Stomach (tissue), 9 donors: ENCODE results near the gene DOCK2. TPM values are rescaled to one million over a fixed set of nuclear protein-coding genes. Genes with fewer than 3 reads are reported as not detected.

Source experiments
- DNase-seq, 2 donors: peaks; one replicate each; pipeline versions ENCODE4 v3.0.0 to v3.0.0-alpha.2; 2013 to 2019
- H3K27ac ChIP-seq, 5 donors: fragments of 200-600 bp in 4 of 5; sonication (generic) in 4 of 5; one replicate each; pipeline ENCODE4 v1.5.1; 2013 to 2019; ENCODE audit warnings: mild to moderate bottlenecking in 1 of 5, moderate library complexity in 1 of 5
- H3K27me3 ChIP-seq, 3 donors: fragments of 200-600 bp; sonication (generic); one replicate each; pipeline ENCODE4 v1.5.1; 2017 to 2019; ENCODE audit warnings: mixed run types in 1 of 3
- H3K36me3 ChIP-seq, 4 donors: fragments of 200-600 bp; sonication (generic); 1 replicate in 3 of 4; 2 replicates in 1 of 4; pipeline ENCODE4 v1.5.1; 2016 to 2019
- H3K4me1 ChIP-seq, 4 donors: fragments of 200-600 bp; sonication (generic); one replicate each; pipeline ENCODE4 v1.5.1; 2016 to 2019
- H3K4me3 ChIP-seq, 4 donors: fragments of 200-600 bp; sonication (generic) in 3 of 4; one replicate each; pipeline ENCODE4 v1.5.1; 2016 to 2019; ENCODE audit warnings: mild to moderate bottlenecking in 1 of 4
- H3K9me3 ChIP-seq, 4 donors: fragments of 200-600 bp; sonication (generic); one replicate each; pipeline ENCODE4 v1.5.1; 2016 to 2019
- EP300 ChIP-seq: sonication (generic); formaldehyde crosslinking; IDR thresholded peaks from one replicate; pipeline ENCODE4 v1.6.1; 2017; ENCODE audit warnings: antibody characterized with exemption
- POLR2A ChIP-seq, 4 donors: fragments of 450-650 bp; IDR thresholded peaks; one replicate each; pipeline ENCODE4 v1.6.1; 2016; ENCODE audit warnings: antibody characterized with exemption in 4 of 4, control low read depth in 2 of 4, mild to moderate bottlenecking in 1 of 4, moderate library complexity in 1 of 4
- POLR2AphosphoS5 ChIP-seq, 3 donors: sonication (generic); formaldehyde crosslinking; IDR thresholded peaks; one replicate each; pipeline ENCODE4 v1.6.1; 2016; ENCODE audit warnings: antibody characterized with exemption in 3 of 3
- WGBS, 5 donors: extraction: QIAGEN DNeasy Blood & Tissue Kit in 3 of 5; methylation state at CpG; one replicate each; pipeline versions ENCODE4 v1.1.5 to v1.1.7; 2013 to 2018; 5-methylcytosine and 5-hydroxymethylcytosine counted together
- intact Hi-C: fragments of 100-400 bp; cut with DNase I; formaldehyde crosslinking; loops from one replicate; pipeline ENCODE4 v1.15.1; 2023; ENCODE audit warnings: low total_unique reads
- polyA plus RNA-seq, 3 donors: library from polyadenylated mRNA; stranded (reverse); fragments of 200-250 nt; gene quantifications; one replicate each; pipeline ENCODE4 v1.2.3, GENCODE V29; 2013
- total RNA-seq, 5 donors: library from RNA; depleted of rRNA; stranded (reverse); fragments of >200 nt; gene quantifications; one replicate each; pipeline versions ENCODE4 v1.1.0 to v1.2.3, GENCODE V29; 2014 to 2016
- TF ChIP-seq, protein P1 (sequence below), 7 experiments: fragments of 450-650 bp in 4 of 7; fragments of 200-600 bp in 3 of 7; sonication (generic) in 3 of 7; IDR thresholded peaks; one replicate each; pipeline ENCODE4 v1.5.1; 2016 to 2019; ENCODE audit warnings: antibody characterized with exemption in 7 of 7, control low read depth in 2 of 7, mild to moderate bottlenecking in 1 of 7
- donor health status: healthy with polysubstance abuse.
- donor health status: Bipolar disorder and iron deficiency.
- donor health status: healthy.

The DOCK2 gene
- total and polyA plus RNA-seq, 8 donors = 2.1 to 50.2 (median 8.5) TPM

DNA sequence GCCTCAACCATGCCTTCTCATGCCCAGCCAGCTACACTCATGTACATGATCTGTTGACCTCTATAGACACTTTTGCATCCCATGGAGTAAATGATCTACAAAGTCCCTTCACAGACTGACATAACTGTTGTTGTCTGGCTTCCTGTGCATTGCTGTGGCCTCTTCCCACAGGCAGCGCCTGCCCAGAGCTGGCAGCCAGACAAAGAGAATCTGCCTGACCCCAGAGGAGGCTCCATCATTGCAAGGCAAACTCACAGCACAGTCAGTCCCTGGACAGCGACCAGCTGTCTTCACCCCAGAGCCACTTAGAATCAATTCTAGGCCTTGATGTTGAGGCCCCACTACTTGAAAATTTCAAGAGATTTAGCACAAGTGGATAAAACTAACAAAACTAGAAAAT is 277.7 kb downstream of the DOCK2 start:
- 48 to 63% (median 52%) methylated on average over 2 of the region's 2 CpGs for WGBS, 5 donors
- DNase-seq = peak in 1 of 2 donors; percentile 64
- TF ChIP-seq POLR2AphosphoS5 (IDR thresholded peaks at IDR 0.05) (no peak), POLR2A (IDR thresholded peaks at IDR 0.05) (no peak), EP300 (no peak)
- TF ChIP-seq, protein P1, sequence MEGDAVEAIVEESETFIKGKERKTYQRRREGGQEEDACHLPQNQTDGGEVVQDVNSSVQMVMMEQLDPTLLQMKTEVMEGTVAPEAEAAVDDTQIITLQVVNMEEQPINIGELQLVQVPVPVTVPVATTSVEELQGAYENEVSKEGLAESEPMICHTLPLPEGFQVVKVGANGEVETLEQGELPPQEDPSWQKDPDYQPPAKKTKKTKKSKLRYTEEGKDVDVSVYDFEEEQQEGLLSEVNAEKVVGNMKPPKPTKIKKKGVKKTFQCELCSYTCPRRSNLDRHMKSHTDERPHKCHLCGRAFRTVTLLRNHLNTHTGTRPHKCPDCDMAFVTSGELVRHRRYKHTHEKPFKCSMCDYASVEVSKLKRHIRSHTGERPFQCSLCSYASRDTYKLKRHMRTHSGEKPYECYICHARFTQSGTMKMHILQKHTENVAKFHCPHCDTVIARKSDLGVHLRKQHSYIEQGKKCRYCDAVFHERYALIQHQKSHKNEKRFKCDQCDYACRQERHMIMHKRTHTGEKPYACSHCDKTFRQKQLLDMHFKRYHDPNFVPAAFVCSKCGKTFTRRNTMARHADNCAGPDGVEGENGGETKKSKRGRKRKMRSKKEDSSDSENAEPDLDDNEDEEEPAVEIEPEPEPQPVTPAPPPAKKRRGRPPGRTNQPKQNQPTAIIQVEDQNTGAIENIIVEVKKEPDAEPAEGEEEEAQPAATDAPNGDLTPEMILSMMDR (IDR thresholded peaks at IDR 0.05) = no peak

GRCh38 chr5:169917500-169917899 is 280.4 kb downstream of the DOCK2 start:
- Histone ChIP-seq H3K4me3 (no peak overlapping the region), H3K9me3 (no peaks in the 10 kb centered on the region), H3K36me3 (no peaks in the 10 kb centered on the region), H3K27ac (no peak overlapping the region), H3K4me1 (no peaks in the 10 kb centered on the region), H3K27me3 (no peaks in the 10 kb centered on the region)
- TF ChIP-seq POLR2AphosphoS5 (IDR thresholded peaks at IDR 0.05) = no peak
- TF ChIP-seq, protein P1 (IDR thresholded peaks at IDR 0.05) = no peak
- intact Hi-C loops = no loop called here
- no peak for DNase-seq
- WGBS, 5 donors = 85 to 91% (median 88%) methylated on average over 2 of the region's 2 CpGs

More for the DNA sequence above, 277.7 kb downstream of the DOCK2 start:
- Histone ChIP-seq H3K36me3 (no peaks in the 10 kb centered on the region), H3K27me3 (no peaks in the 10 kb centered on the region), H3K9me3 (no peaks in the 10 kb centered on the region), H3K27ac (no peak overlapping the region), H3K4me3 (no peak overlapping the region), H3K4me1 (no peaks in the 10 kb centered on the region)
- intact Hi-C loops = no loop called here

- Histone ChIP-seq H3K27me3 (no peaks in the 10 kb centered on the region), H3K4me3 (no peak overlapping the region), H3K9me3 (no peaks in the 10 kb centered on the region), H3K27ac (no peak overlapping the region), H3K4me1 (no peaks in the 10 kb centered on the region), H3K36me3 (no peaks in the 10 kb centered on the region)
- WGBS, 5 donors = 78 to 85% (median 84%) methylated on average over 2 of the region's 2 CpGs
- intact Hi-C loops = no loop called here
- no peak for DNase-seq
- TF ChIP-seq EP300 = no peak
- TF ChIP-seq, protein P1 (IDR thresholded peaks at IDR 0.05) = no peak
- TF ChIP-seq POLR2A (IDR thresholded peaks at IDR 0.05) = no peak
- TF ChIP-seq POLR2AphosphoS5 (IDR thresholded peaks at IDR 0.05) = no peak
Measured at GRCh38 chr5:169918228-169918627, 281.2 kb downstream of the DOCK2 start.

DNA sequence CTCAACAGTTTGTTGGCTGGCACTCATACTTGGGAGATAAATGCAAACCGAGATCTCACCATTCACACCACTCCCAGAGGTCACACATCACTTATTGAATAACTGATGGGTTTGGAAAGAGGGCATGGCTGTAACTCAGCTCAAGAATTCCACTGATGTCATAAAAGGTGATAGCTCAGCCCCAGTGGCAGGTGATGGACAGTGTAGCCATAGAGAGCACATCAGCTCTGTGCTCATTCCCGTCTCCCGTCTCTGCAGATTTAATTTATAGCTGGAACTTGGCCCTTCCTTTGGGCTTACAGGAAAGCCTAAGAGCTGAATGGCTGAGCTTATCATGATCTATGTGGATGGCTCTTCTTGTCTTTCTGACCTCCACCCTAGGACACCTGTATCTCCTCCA is 283.4 kb downstream of the DOCK2 start:
- no peaks in the 10 kb centered on the region for H3K36me3 ChIP-seq
- 50 to 75% (median 70%) methylated on average over 3 of the region's 3 CpGs for WGBS, 5 donors
- intact Hi-C loops = no loop called here

More for the DNA sequence above, 283.4 kb downstream of the DOCK2 start:
- no peaks in the 10 kb centered on the region for H3K9me3 ChIP-seq
- H3K27me3 ChIP-seq = no peaks in the 10 kb centered on the region
- no peak for DNase-seq
- H3K27ac ChIP-seq = no peak overlapping the region
- no peak overlapping the region for H3K4me3 ChIP-seq
- TF ChIP-seq, protein P1 (IDR thresholded peaks at IDR 0.05) = no peak
- no peak for TF ChIP-seq EP300
- no peak for TF ChIP-seq POLR2AphosphoS5 (IDR thresholded peaks at IDR 0.05)
- TF ChIP-seq POLR2A (IDR thresholded peaks at IDR 0.05) = no peak
- H3K4me1 ChIP-seq = no peaks in the 10 kb centered on the region
